HG03378 (cell line): ENCODE measurements around the gene MYH13.

Source experiments
- ATAC-seq: cut with Tn5 transposase; IDR thresholded peaks from one replicate; pipeline ENCODE4 v1.9.1; 2021; ENCODE audit warnings: mild to moderate bottlenecking, moderate library complexity; ENCODE audit not compliant: unreplicated experiment

MYH13 gene

DNA sequence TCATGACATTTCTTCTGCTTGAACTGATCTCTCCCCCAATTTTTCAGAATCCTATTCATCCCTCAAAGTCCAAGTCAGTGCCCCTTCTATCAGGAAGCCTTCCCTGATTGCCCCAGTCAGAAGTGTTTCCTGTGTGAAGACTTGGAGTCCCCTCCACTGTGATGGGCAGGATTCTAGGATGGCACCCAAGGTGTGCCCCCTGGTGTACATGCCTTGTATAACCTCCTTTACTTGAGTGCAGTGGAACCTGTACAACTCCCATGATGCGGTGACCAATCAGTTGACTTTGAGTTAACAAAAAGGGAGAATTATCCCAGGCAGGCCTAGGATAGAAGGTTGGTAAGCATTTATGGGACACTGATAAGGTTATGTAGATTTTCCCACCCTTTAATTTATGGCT lies 23.4 kb downstream of the MYH13 start:
- no peak for ATAC-seq

DNA sequence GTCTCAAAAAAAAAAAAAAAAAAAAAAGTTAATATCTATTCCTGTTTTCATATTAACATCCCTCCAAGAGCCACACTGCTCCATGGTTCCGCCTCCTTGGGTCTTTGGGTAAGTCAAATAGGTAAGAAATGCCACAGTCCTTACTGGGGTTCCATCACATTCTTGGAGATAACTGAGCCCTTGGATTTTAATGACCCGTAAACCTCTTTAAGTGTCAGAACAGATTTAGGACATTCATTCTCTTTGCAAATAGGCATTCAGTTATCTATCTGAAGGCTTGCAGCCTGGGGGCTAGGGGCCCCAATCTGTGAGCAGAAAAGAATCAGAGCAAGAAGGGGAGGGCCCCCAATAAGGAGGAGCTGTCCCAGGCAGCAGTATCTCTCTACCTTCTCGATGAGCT lies 28.0 kb downstream of the MYH13 start:
- ATAC-seq = no peak

DNA sequence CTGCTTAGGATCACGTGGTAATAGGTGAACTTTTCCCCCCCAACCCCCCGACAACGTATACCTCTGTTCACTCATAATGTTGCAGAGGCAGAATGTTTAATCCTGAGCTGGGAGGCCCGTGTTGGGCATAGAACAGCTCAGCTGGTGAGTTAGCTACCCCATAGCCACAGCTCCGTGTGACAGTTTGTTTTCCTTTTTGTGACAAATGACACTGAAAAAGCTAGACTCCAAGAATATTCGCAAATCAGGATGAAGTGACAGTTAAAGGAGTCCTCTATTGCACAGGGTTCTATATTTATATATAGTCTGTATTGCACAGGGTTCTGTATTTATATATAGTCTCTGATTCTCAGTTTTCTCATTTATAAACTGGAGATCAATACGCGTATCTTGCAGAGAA lies 33.8 kb downstream of the MYH13 start:
- ATAC-seq = no peak

DNA sequence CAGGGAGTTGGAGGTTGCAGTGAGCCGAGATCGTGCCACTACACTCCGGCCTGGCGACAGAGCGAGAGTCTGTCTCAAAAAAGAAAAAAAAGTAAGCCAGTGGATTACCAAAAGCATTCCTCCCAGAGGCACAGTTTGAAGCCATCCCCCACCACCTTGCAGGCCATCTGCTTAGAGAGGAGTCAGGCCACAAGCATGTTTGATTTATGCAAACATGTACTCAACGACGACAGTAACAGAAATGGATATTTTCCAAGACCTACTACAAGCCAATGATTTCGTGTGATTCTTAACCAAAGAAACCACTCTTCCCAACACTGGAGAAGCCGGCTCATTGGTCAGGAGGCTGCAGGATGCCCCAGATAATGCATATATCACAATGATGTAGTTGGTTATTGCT lies 34.8 kb downstream of the MYH13 start:
- ATAC-seq = no peak

DNA sequence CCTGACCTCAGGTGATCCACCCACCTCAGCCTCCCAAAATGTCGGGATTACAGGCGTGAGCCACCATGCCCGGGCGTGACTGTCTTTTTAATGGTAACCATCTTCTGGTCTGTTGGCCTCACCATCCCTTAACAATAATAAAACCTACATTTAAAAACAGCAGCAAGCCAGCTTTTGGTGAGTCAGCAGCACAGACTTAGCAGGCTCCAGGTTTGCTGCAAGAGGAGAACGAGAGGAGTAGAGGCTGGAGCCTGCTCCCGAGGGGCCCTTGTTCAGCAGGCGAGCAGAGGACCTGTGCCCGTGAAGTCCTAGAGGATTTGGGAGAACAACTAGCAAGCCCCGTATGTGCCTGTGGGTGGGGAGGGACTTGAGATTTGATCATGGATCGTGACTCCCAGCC lies 35.7 kb downstream of the MYH13 start:
- ATAC-seq = no peak

DNA sequence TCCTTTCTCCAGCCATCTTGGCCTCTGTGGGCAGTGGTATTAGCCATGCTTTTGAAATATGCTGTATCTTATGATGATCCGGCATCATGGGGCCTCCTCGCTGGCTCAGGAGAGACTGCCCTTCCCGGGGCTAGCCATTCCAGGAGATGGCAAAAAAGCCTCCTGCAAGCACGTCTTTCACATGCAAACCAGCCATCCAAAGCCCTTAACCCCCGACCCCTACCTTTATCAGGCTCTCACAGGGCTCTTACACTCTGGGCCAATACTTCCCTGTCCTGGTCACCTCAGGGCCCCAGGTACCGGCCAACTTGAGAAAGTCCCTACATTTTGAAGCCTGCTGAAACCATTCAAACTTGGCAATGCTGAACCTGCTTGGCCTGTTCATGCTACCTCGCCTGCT lies 36.4 kb downstream of the MYH13 start:
- ATAC-seq = no peak

DNA sequence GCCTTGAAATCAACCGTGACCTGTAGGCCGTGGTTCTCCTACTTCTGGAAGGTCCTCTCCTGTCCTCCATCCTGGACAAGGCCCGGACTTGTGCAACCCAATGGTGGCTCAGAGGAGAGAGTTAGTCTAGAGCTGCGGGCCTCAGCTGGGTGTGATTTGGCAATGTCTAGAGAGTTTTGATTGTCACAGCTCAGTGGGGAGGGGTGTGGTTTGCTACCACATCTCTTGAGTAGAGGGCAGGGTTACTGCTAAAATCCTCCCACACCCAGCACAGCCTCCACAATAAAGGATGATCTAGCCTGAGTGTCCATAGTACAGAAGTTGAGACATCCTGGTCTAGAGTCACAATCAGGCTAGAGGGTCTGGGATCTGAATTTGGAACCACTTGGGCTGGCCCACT lies 40.3 kb downstream of the MYH13 start:
- no peak for ATAC-seq

DNA sequence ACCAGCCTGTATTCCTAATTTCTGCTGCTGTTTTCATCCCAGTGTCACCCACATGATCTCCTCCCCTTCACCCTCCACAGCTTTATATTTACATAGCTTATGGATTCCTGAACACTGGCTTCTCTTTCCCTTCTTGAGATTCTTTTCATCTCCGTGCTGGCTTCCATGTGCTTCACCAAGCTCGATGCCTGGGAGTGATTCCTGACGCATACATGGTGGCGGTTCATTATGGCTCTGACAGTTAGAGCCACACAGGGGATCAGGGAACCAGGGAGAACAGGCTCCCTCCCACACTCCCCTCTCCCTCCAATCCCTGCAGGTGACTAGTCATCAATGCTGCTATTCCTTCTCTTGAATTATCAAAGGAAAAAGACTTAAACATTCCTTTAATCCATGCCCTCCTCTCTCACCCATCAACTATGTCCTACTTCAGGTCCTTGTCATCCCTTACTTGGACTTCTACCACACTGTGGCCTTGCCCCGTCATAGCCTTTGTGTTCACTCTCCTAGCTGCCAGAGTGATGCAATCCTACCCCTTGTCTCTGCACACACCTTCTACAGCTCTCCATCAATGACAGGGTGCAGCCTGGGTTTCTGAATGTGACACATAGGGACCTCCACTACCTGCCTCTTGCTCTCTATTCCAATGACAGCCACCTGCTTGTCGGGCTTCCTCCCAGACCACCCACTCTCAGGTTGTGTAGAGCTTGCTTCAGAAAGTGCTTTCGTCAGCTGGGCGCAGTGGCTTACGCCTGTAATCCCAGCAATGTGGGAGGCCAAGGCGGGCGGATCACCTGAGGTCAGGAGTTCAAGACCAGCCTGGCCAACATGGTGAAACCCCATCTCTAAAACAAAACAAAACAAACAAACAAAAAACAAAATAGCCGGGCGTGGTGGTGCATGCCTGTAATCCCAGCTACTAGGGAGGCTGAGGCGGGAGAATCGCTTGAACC lies 43.6 kb downstream of the MYH13 start:
- no peak for ATAC-seq

DNA sequence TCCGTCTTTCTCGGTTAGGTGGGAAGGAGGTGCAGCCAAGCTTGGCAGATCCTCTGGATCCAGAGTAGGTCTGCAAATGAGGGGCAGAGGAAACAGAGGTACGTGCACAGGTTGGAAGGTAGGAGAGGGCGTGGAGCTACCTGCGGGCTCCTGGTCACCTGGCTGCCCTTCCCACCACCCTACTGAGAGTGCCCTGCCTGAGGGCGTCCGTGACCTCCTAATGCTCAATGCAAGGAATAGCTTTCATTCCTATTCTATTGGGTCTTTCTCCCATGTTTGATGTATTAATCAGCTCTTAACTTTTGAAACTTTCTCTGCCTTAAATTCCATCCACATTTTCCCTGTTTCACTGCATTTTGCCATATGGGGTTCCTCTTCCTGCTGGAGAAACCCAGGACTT lies 44.6 kb downstream of the MYH13 start:
- ATAC-seq = no peak

DNA sequence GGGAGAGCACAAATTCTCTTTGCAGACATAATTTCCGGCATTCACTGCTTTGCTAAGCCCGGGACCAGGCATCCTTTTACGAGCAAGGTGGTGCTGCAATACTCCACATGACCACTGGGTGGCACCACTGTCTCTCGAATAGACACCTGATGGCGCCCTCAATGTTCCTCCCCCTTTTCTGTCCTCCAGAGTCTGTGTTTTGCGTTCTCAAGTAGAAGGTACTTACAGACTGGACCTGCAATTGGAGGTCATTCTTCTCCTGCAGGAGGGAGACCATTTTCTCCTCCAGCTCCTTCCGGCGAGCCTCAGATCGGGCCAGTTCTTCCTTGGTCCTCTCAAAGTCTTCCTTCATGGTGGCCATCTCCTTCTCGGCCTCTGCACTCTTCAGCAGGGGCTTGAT lies 45.2 kb downstream of the MYH13 start:
- ATAC-seq = peak; percentile 64

DNA sequence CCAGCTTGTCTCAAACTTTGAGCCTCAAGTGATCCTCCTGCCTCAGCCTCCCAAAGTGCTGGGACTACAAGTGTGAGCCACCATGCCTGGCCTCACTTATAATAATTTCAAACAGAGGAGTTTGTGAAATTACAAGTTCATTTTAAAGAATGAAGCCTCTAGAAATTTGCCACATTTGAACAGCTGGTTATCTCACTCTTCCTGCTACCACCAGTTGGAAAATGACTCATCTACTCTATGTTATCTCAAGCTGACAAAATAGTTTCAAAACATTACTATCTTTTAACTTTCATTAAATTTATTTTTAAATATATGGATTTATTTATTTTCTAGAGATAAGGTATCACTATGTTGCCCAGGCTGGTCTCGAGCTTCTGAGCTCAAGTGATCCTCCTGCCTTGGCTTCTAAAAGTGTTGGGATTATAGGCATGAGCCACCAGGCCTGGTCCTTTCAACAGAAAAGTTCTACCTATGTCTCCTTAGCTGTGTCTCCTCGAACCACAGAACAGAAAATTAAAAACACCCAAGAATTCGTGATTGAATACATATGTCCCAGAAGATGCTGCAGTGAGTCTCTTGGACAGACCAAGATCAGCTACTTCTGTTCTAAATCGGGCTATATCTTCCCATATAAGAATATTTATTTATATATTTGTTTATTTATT lies 47.6 kb downstream of the MYH13 start:
- ATAC-seq = no peak

DNA sequence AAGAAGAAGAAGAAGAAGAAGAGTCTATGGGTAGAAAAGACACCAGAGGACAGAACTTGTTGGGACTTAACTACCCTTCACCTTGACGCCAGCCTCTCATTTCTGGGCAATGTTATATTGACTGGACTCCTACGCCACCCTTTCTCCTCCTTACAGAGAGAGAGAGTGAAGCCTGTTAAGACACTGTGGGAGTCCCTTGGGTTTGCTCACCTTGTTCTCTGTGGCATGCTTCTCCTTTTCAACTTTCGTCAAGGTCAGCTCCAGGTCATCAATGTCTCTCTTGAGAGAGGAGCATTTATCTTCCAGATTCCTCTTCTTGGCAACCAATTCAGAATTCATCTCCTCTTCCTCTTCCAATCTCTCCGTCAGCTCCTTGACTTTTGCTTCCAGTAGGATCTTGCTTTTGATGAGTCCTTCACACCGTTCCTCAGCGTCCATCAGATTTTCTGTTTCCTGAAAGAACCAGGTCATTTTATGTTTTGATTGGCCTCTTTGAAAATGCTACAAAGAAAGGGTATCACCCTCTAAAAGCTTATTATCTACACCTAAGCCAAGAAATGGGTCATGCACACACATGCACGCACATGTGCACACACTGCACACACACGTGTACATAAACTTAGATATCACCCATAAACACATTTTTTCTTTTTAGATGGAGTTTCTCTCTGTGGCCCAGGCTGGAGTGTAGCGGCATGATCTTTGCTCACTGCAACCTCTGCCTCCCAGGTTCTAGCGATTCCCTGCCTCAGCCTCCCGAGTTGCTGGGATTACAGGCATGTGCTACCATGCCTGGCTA lies 48.8 kb downstream of the MYH13 start:
- ATAC-seq = no peak

DNA sequence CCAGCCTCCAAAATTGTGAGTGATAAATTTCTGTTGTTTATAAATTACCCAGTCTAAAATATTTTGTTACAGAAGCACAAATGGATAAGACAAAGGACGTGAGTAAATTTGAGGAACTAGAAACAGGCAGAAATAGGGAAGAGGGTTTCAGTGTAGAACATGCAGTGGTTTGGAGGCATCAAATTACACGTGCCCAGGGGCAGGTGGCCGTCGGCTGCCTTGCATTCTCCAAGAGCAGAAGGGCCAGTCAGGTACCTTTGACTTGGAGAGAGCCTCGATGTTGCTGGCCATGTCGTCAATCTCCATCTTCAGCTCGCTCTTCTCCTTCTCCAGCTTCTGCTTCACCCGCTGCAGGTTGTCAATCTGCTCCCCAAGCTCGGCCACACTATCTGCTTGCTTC lies 54.3 kb downstream of the MYH13 start:
- ATAC-seq = no peak

DNA sequence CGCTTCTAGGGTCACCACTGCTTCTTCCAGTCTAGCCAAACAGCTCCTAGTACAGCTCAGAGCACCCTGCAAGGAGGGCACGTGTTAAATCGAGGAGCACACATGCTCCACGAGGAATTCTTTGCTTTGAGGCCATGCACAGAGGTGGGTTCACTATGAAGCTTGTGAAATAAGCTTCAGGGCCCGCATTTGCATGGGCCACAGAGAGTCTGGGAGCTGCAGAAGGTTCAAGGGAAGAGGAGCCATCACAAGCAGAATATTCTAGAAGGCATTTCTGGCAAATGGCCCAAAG lies 55.3 kb downstream of the MYH13 start:
- ATAC-seq = no peak

DNA sequence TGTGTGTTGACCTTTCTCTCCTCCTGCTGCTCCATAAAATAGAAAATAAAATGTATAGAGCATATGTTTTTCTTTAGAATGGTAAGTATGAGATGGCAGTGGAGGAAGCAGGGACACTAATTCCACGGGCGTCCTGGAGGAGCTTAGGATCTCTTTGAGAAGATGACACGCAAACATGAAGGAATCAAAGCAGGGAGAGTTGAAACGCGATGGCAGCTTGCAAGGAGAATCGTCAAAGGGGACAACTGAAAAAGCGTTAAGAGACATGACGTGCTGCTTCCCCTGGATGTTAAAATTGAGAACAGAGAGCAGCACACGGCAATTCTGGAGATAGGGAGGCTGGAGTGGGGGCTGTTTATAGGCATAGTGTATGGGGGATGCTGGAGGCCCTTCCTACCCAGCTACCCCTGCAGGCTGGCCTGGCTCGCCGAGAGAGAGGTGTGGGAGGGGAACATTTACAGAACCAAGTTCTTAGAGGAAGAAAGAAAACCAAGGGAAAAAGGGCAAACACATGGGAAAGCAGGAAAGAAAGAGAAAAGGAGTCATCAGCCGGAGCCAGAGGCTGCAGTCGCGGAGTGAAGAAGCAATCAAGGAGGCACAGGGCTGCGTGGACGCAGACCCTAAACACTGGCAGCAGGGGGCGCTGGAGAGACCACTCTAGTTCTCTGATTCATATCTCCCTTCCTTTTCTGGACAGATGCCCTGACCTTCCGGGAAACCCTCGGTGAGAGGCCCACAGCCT lies 55.8 kb downstream of the MYH13 start:
- peak; percentile 59 for ATAC-seq

DNA sequence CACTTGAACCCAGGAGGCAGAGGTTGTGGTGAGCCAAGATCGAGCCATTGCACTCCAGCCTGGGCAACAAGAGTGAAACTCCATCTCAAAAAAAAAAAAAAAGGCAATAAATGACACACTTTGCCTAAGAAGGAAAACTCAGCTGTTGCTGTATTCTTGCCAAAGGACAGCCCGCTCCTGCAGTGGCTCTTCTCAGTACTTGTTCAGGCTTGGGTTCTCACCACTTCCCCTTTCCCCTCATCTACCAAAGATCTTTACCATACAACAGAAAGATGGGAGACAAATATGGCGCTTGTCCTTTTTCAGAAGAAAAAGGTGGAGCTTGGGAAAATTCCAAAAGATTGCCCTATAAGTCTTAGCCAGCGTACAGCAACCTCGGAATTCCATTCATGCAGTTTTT lies 58.5 kb downstream of the MYH13 start:
- no peak for ATAC-seq

DNA sequence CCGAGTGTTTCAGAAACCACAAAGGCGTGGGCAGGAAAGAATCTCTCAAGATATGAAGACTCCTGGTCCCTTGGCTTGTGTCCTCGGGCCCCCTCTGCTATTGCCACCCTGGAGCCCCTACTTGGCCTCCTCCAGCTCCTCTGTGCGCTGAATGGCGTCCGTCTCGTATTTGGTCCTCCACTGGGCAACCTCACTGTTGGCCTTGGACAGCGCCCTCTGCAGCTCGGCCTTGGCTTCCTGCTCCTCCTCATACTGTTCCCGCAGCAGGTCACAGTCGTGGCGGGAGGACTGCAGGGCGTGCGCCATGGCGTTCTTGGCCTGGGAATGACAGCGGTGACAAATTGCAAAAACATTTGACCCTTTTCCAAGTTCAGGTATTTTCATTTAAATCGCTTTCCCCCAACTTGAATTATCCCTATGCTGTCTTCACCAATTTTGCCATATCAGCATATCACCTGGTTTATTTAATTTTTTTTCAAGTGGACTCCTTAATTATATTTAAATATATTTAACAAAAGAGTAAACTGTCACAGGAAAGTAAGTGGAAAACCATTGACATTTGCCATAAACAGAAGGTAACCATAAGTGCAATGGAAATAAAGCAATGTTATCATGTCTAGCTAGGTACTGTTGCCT lies 59.7 kb downstream of the MYH13 start:
- no peak for ATAC-seq

DNA sequence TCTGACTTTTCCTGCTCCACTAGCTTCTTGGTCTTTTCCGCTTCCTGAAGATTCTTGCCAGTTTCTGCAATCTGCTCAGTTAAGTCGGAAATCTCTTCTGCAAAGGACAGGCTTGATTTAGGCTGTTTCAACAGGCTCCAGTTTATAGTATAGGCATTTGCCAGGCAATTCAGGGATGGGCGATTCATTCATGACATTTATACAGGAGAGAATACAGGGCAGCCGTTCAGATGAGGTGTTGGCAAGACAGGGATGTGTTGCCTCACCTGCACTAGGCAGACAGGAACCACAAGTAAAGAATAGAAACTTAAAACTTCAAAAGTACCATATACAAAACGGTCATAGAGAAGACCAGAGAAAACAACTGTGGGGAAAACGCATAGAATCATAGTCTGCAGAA lies 61.7 kb downstream of the MYH13 start:
- ATAC-seq = no peak

DNA sequence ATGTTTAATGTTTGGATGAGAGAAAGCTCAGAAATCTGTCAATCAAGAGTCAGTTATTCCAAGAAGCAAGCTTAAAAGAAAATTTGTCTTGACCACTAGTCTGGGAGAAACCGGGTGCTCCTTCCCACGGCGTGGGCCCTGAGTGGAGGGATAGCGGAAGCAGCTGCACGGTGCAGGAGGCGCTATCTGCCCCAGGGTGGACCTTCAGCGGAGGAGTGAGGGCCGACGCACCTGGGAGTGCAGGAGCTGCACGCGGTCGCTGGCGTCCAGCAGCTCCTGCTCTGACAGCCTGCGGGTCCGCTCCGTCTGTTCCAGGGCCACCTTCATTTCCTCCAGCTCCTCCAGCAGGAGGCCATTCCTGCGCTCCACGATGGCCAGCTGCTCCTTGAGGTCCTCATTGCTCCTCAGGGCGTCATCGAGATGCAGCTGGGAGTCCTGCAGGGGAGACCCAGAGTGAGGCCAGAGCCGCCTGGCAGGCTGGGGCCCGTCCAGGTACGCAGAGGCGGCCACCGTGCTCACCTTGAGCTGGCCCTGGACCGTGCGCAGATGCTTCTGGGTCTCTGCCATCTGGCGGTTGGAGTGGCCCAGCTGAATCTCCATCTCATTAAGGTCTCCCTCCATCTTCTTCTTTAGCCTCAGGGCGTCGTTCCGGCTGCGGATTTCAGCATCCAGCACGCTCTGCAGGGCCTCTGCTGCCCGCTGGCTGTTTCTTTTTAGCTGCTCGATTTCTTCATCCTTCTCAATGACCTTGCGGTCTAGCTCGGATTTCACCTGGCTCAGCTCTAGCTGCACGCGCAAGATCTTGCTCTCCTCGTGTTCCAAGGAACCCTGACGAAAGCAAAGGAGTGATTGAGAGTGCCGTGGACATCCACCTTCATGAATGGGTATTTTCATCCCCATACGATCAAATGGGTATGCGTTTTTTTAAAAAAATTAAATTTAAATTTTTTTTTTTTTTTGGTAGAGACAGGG lies 63.5 kb downstream of the MYH13 start:
- ATAC-seq = no peak
